GM13976 (cell line): ENCODE results near the gene TMEM174.

ENCODE experiments used
- DNase-seq: peaks from one replicate; pipeline ENCODE4 v3.0.0; 2012; ENCODE audit warnings: low spot score
- CTCF ChIP-seq: IDR thresholded peaks from 2 replicates; pipeline ENCODE4 v1.5.1; 2012; ENCODE audit warnings: borderline replicate concordance, mild to moderate bottlenecking; ENCODE audit not compliant: insufficient read depth; ENCODE audit errors: extremely low read depth, missing control alignments, control extremely low read depth
- in situ Hi-C: fragments of 300-500 bp; cut with MboI; formaldehyde crosslinking; loops from one replicate; pipeline ENCODE4 v1.12.0; 2022; ENCODE audit warnings: low sequenced_read_pairs, mixed read lengths, inconsistent platforms; ENCODE audit not compliant: unreplicated experiment

Gene TMEM174

GRCh38 chr5:73132759-73133158 lies 40.2 kb upstream of the TMEM174 start:
- in situ Hi-C loops, result no loop called here
- no peak for TF ChIP-seq CTCF
- DNase-seq, result no peak

- DNase-seq, result no peak
- no peak for TF ChIP-seq CTCF
- in situ Hi-C loops, result no loop called here
Observed at GRCh38 chr5:73135021-73135420, 38.0 kb upstream of the TMEM174 start.

GRCh38 chr5:73135429-73136054 lies 37.5 kb upstream of the TMEM174 start:
- no peak for DNase-seq
- TF ChIP-seq CTCF, result no peak
- in situ Hi-C loops, result no loop called here

- in situ Hi-C loops, result no loop called here
- no peak for DNase-seq
- no peak for TF ChIP-seq CTCF
Observed at GRCh38 chr5:73136055-73136562, 36.9 kb upstream of the TMEM174 start.

GRCh38 chr5:73137563-73138530 lies 35.1 kb upstream of the TMEM174 start:
- in situ Hi-C loops, result no loop called here
- TF ChIP-seq CTCF, result no peak
- DNase-seq, result no peak

- no peak for TF ChIP-seq CTCF
- in situ Hi-C loops, result no loop called here
- no peak for DNase-seq
Observed at GRCh38 chr5:73139485-73139884, 33.5 kb upstream of the TMEM174 start.
